HCT116 (cell line): ENCODE results near the gene PKN2. TPM values are rescaled to one million over a fixed set of nuclear protein-coding genes. Genes with fewer than 3 reads are reported as not detected.

ENCODE experiments used
- ATAC-seq: fragments of 200-7000 bp; cut with Tn5 transposase; 2 replicates; pipeline ENCODE4 v1.9.1; 2020; ENCODE audit warnings: mild to moderate bottlenecking, moderate library complexity
- BruUV-seq: library from RNA; stranded (reverse); fragments of 400-500 nt; replicated peaks from 2 replicates; lab custom pipeline; 2021; lab: Mats Ljungman, UMichigan
- CTCF ChIA-PET: fragments of 300-600 bp; sonication (Branson Sonifier 250); formaldehyde crosslinking; loops from one replicate; lab custom pipeline; 2021; ENCODE audit warnings: antibody characterized with exemption; lab: Charles Lee
- POLR2A ChIA-PET: fragments of 300-600, 350-600 bp; sonication (Branson Sonifier 250); formaldehyde crosslinking; loops from one replicate; lab custom pipeline; 2021; ENCODE audit warnings: antibody characterized with exemption; lab: Charles Lee
- RAD21 ChIA-PET, 2 experiments: fragments of 300-600 bp; sonication (Branson Sonifier 250); formaldehyde crosslinking; loops; one replicate each; lab custom pipeline; 2023; ENCODE audit warnings: low total read pairs in 2 of 2; ENCODE audit not compliant: uncharacterized antibody in 2 of 2, unreplicated experiment in 2 of 2, low non-redundant PET in 1 of 2; lab: Charles Lee
- DNase-seq: peaks from one replicate; pipeline ENCODE4 v3.0.0-alpha.2; 2010; ENCODE audit warnings: low read depth, low spot score
- H2AFZ ChIP-seq: fragments of 200-600 bp; shearing (Covaris generic), sonication (generic); 2 replicates; pipeline ENCODE4 v1.6.1; 2017; ENCODE audit warnings: low read depth, mixed run types, mixed read lengths, antibody characterized with exemption, low read length; ENCODE audit not compliant: poor library complexity, severe bottlenecking
- H3K27ac ChIP-seq: 2 replicates; pipeline ENCODE4 v1.5.1; 2012; ENCODE audit warnings: low read depth, low read length
- H3K27me3 ChIP-seq: fragments of 200-600 bp; sonication (generic); 2 replicates; pipeline ENCODE4 v1.6.1; 2016; ENCODE audit warnings: mixed run types, low read length, mixed read lengths; ENCODE audit not compliant: insufficient read depth
- H3K36me3 ChIP-seq, 2 experiments: fragments of 200-500 bp in 1 of 2; fragments of 200-600 bp in 1 of 2; sonication (Bioruptor generic) in 1 of 2; sonication (generic) in 1 of 2; 2 replicates each; pipeline versions ENCODE4 v1.5.1 to v1.6.1; 2014 to 2016; ENCODE audit warnings: low read length in 2 of 2, inconsistent platforms in 1 of 2, mixed read lengths in 1 of 2, mixed run types in 1 of 2; ENCODE audit not compliant: insufficient read depth in 2 of 2, control insufficient read depth in 1 of 2
- H3K4me1 ChIP-seq, 2 experiments: fragments of 200-600 bp in 1 of 2; sonication (generic) in 1 of 2; 2 replicates each; pipeline versions ENCODE4 v1.5.1 to v1.6.1; 2012 to 2017; ENCODE audit warnings: low read length in 2 of 2, inconsistent platforms in 1 of 2, mild to moderate bottlenecking in 1 of 2, mixed read lengths in 1 of 2, mixed run types in 1 of 2, moderate library complexity in 1 of 2; ENCODE audit not compliant: insufficient read depth in 2 of 2, control insufficient read depth in 1 of 2
- H3K4me2 ChIP-seq: fragments of 200-600 bp; sonication (generic); 2 replicates; pipeline ENCODE4 v1.6.1; 2017; ENCODE audit warnings: mixed run types, low read length, mixed read lengths
- H3K4me3 ChIP-seq, 2 experiments: fragments of 200-600 bp in 1 of 2; sonication (generic) in 1 of 2; replicated peaks in 1 of 2; 2 replicates each; pipeline ENCODE4 v1.5.1; 2011 to 2016; ENCODE audit warnings: low read length in 2 of 2, control low read depth in 1 of 2, low read depth in 1 of 2, mild to moderate bottlenecking in 1 of 2, mixed read lengths in 1 of 2, mixed run types in 1 of 2
- H3K79me2 ChIP-seq: fragments of 200-600 bp; sonication (generic); 2 replicates; pipeline ENCODE4 v1.6.1; 2017; ENCODE audit warnings: mild to moderate bottlenecking, mixed run types, low read length, moderate library complexity, mixed read lengths; ENCODE audit not compliant: insufficient read depth
- H3K9ac ChIP-seq: fragments of 200-600 bp; sonication (generic); 2 replicates; pipeline ENCODE4 v1.6.1; 2016; ENCODE audit warnings: low read length, mixed read lengths
- H3K9me2 ChIP-seq: fragments of 200-600 bp; sonication (generic), shearing (Covaris generic); 2 replicates; pipeline ENCODE4 v1.6.1; 2017; ENCODE audit warnings: mixed run types, mild to moderate bottlenecking, moderate library complexity; ENCODE audit not compliant: insufficient read depth
- H3K9me3 ChIP-seq, 2 experiments: fragments of 200-500 bp in 1 of 2; fragments of 200-600 bp in 1 of 2; sonication (Bioruptor generic) in 1 of 2; sonication (generic) in 1 of 2; 2 replicates each; pipeline ENCODE4 v1.6.1; 2014 to 2017; ENCODE audit warnings: low read length in 2 of 2, mixed read lengths in 2 of 2, inconsistent platforms in 1 of 2, low read depth in 1 of 2, mild to moderate bottlenecking in 1 of 2, mixed run types in 1 of 2, moderate library complexity in 1 of 2; ENCODE audit not compliant: control insufficient read depth in 1 of 2, insufficient read depth in 1 of 2
- H4K20me1 ChIP-seq: fragments of 200-600 bp; sonication (generic), shearing (Covaris generic); 2 replicates; pipeline ENCODE4 v1.6.1; 2017; ENCODE audit warnings: mixed run types, mild to moderate bottlenecking, moderate library complexity; ENCODE audit not compliant: insufficient read depth
- CTCF ChIP-seq, 3 experiments: fragments of 200-600 bp in 1 of 3; sonication (generic) in 1 of 3; IDR thresholded peaks in 2 of 3; conservative IDR thresholded peaks in 1 of 3; 2 replicates each; pipeline ENCODE4 v1.5.1; 2012 to 2017; ENCODE audit warnings: low read depth in 2 of 3, low read length in 2 of 3, antibody characterized with exemption in 1 of 3, borderline replicate concordance in 1 of 3, control low read depth in 1 of 3, mild to moderate bottlenecking in 1 of 3, mixed read lengths in 1 of 3, mixed run types in 1 of 3, moderate library complexity in 1 of 3; ENCODE audit not compliant: insufficient read depth in 1 of 3
- ELF1 ChIP-seq: IDR thresholded peaks from 2 replicates; pipeline ENCODE4 v1.6.1; 2012; ENCODE audit warnings: low read depth, borderline replicate concordance
- EZH2 ChIP-seq: fragments of 200-600 bp; sonication (generic); IDR thresholded peaks from 2 replicates; pipeline ENCODE4 v1.6.1; 2017; ENCODE audit warnings: antibody characterized with exemption, mixed run types
- FOSL1 ChIP-seq: IDR thresholded peaks from 2 replicates; pipeline ENCODE4 v1.6.1; 2012; ENCODE audit warnings: low read depth
- POLR2AphosphoS5 ChIP-seq: IDR thresholded peaks from 2 replicates; pipeline ENCODE4 v1.6.1; 2011; ENCODE audit warnings: mild to moderate bottlenecking, low read depth, low read length, moderate library complexity
- SP1 ChIP-seq: IDR thresholded peaks from 2 replicates; pipeline ENCODE4 v1.6.1; 2012; ENCODE audit warnings: low read depth
- YY1 ChIP-seq: IDR thresholded peaks from 2 replicates; pipeline ENCODE4 v1.6.1; 2011; ENCODE audit warnings: low read length, low read depth, moderate library complexity, mild to moderate bottlenecking; ENCODE audit not compliant: insufficient replicate concordance; ENCODE audit errors: extremely low read depth
- ZNF274 ChIP-seq: fragments of 200-500 bp; sonication (Bioruptor generic); IDR thresholded peaks from 2 replicates; pipeline ENCODE4 v1.6.1; 2014; ENCODE audit warnings: mild to moderate bottlenecking, low read depth, low read length, inconsistent platforms
- intact Hi-C: fragments of 100-400 bp; cut with micrococcal nuclease; formaldehyde crosslinking; loops from 2 replicates; pipeline ENCODE4 v1.10.0; 2022
- total RNA-seq: library from RNA; stranded (reverse); gene quantifications from one replicate; pipeline ENCODE4 v1.2.1, GENCODE V29; 2021; ENCODE audit not compliant: unreplicated experiment

The PKN2 gene
- total RNA-seq, 1 experiment from 2014 or later, result 44.3 TPM

GRCh38 chr1:88799491-88799890 lies 115.4 kb downstream of the PKN2 start:
- DNase-seq (no peak), ATAC-seq (no peak)
- no TSS peak for BruUV-seq
- CTCF ChIA-PET, result no interaction called here
- intact Hi-C loops, result no loop called here
- Histone ChIP-seq H2AFZ (no peak overlapping the region), H3K4me3 (no peak overlapping the region), H3K79me2 (no peaks in the 10 kb centered on the region), H3K4me2 (no peak overlapping the region), H3K9ac (no peak overlapping the region), H3K27ac (no peak overlapping the region), H3K27me3 (no peaks in the 10 kb centered on the region), H3K9me2 (no peaks in the 10 kb centered on the region), H3K36me3 (peaks cover 0 to 16% of the 10 kb centered on the region in 2 experiments; a peak in 3 of 4 replicates), H3K4me1 (peaks cover 2 to 22% of the 10 kb centered on the region in 2 experiments; a peak in 3 of 4 replicates), H4K20me1 (no peaks in the 10 kb centered on the region), H3K9me3 (no peaks in the 10 kb centered on the region)
- RAD21 ChIA-PET, result no interaction called here
- TF ChIP-seq SP1 (no peak), CTCF (IDR thresholded peaks at IDR 0.05 in 2 of 3, conservative IDR thresholded peaks at IDR 0.05 in 1 of 3; ENCODE audit: borderline replicate concordance in 1 of 3, insufficient read depth in 1 of 3, low read depth in 2 of 3, low read length in 2 of 3) (no peak), FOSL1 (no peak), ZNF274 (no peak), ELF1 (no peak), EZH2 (no peak), YY1 (no peak), POLR2AphosphoS5 (no peak)
- POLR2A ChIA-PET, result no interaction called here
